ENCODE measurements around the gene GNAO1. TPM values are rescaled to one million over a fixed set of nuclear protein-coding genes. Genes with fewer than 3 reads are reported as not detected.

GNAO1 gene
- total RNA-seq, 1 donor from 2014 or later = 0.53 TPM

DNA sequence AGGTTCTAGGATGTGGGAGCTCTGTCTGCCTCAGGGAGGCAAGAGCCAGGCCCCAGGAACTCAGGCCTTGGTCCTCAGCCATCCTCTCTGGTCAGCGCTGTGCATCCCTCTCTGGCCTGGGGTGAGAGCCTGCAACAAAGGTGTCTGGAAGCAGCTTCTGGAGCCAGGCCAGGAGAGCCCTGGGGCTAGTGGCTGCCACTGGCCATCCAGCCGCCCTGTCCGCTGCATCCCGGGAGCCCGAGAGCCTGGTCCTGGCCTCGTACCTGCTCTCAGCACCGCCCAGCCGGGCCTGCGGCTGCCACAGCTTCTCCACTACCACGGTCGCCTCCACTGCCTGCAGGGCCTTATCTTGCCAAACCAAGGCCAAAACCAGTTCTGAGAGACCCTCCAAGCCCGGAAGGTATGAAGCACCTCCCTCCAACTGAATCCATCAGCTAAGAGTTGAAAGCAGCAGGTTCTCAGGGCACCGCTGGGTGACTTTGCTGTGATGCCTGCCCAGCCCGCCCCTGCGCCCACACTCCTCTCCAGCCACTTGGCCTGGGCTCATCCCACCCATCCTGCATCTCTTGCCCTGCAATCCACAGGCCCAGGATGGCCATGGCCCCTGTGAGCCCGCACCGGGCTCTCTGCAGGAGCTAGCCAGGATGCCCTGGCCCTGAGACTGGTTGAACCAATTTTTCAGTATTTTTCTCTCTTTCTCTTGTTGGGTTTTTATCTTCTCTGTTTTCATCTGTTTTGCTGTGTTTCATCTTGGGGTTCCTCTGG lies 148.3 kb downstream of the GNAO1 start:
- Histone ChIP-seq H3K4me3 (no peak overlapping the region), H3K27me3 (no peaks in the 10 kb centered on the region), H3K4me1 (no peaks in the 10 kb centered on the region), H3K27ac (no peak overlapping the region), H3K9me3 (no peaks in the 10 kb centered on the region), H3K36me3 (no peaks in the 10 kb centered on the region)
- intact Hi-C loops (cut with DNase I) = no loop called here
- no peak for DNase-seq (ENCODE audit: low spot score in 2 of 2)
- TF ChIP-seq, protein P1, sequence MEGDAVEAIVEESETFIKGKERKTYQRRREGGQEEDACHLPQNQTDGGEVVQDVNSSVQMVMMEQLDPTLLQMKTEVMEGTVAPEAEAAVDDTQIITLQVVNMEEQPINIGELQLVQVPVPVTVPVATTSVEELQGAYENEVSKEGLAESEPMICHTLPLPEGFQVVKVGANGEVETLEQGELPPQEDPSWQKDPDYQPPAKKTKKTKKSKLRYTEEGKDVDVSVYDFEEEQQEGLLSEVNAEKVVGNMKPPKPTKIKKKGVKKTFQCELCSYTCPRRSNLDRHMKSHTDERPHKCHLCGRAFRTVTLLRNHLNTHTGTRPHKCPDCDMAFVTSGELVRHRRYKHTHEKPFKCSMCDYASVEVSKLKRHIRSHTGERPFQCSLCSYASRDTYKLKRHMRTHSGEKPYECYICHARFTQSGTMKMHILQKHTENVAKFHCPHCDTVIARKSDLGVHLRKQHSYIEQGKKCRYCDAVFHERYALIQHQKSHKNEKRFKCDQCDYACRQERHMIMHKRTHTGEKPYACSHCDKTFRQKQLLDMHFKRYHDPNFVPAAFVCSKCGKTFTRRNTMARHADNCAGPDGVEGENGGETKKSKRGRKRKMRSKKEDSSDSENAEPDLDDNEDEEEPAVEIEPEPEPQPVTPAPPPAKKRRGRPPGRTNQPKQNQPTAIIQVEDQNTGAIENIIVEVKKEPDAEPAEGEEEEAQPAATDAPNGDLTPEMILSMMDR (IDR thresholded peaks at IDR 0.05) = no peak

DNA sequence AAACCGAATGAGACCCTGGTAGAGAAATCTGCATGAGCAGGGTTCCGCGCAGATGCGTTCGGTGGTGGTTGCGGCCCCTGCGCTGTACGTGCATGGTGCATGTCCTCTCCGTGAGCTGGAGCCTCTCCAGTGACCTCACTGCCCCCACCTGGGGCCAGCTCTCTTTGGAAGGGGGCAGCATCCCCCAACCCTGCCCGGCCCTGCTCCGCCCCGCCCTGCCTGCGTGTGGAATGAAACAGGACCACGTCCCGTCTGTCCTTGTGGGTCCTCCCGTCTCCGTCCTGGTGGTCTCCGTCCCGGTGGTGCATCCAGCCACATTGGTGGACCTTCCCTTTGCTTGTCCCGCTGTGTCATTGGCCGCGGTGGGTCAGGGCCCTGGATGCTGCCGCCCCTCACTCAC lies 149.1 kb downstream of the GNAO1 start:
- no peak overlapping the region for H3K27ac ChIP-seq
- intact Hi-C loops (cut with DNase I) = no loop called here
- H3K4me3 ChIP-seq = no peak overlapping the region
- no peaks in the 10 kb centered on the region for H3K27me3 ChIP-seq
- no peaks in the 10 kb centered on the region for H3K36me3 ChIP-seq
- DNase-seq (ENCODE audit: low spot score in 2 of 2) = no peak
- H3K4me1 ChIP-seq = no peaks in the 10 kb centered on the region
- no peaks in the 10 kb centered on the region for H3K9me3 ChIP-seq
- TF ChIP-seq, protein P1 (IDR thresholded peaks at IDR 0.05) = no peak

DNA sequence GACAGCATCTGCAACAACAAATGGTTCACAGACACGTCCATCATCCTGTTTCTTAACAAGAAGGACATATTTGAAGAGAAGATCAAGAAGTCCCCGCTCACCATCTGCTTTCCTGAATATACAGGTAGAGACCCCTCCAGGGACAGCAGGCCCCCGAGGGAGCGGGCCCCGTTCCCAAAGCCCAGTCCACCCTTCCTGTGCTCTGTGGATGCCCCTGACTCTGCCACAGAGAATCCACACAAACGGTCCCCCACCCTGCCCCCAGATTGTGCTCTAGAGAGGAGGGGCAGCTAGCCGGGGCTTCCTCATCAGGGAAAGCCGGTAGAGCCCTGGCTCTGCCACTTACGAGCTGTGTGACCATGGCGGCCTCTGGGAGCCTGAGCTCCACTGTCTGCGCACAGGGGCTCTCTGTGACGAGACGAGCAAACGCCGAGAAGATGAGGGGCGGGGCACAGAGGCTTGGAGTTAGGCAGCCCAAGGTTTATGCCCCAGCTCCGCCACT lies 149.6 kb downstream of the GNAO1 start:
- Histone ChIP-seq H3K4me3 (no peak overlapping the region), H3K9me3 (no peaks in the 10 kb centered on the region), H3K27me3 (no peaks in the 10 kb centered on the region), H3K36me3 (no peaks in the 10 kb centered on the region), H3K4me1 (no peaks in the 10 kb centered on the region), H3K27ac (no peak overlapping the region)
- intact Hi-C loops (cut with DNase I) = no loop called here
- TF ChIP-seq, protein P1 (IDR thresholded peaks at IDR 0.05) = no peak
- no peak for DNase-seq (ENCODE audit: low spot score in 2 of 2)

DNA sequence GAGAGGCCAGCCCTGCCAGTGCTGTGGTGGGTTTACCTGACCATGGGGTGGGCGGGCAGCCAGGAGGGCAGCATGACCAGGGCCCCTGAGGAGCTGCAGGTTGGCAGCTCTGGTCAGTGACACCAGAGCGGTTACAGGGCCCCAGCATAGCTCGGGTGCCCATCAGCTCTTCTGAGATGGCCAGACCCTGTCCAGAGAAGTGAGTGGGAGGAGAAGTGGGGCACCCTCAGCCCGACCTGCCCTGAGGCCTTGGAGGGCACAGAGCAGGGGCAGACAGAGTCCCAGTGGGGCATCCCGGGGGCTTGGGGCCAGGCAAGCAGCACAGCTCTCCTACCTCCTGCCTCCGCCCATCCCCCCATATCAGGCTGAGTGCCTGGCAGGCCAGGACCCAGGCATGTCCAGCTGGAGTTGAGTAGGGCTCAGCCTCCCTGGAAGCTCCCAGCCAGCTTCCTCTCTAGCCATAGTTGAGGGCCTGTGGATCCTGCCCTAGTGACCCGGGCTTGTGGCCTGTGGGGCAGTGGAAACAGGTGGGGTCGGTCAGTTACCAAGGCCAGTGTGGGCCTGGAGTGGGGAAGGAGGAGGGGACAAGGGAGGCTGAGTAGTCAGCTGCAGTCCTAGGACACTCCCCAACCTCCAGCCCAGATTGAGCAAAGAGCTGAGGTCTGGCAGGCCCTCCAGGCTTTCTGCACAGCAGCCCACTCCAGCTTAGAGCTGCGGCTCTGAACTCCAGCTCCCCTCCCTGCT lies 150.5 kb downstream of the GNAO1 start:
- Histone ChIP-seq H3K4me3 (no peak overlapping the region), H3K27ac (no peak overlapping the region), H3K27me3 (no peaks in the 10 kb centered on the region), H3K4me1 (no peaks in the 10 kb centered on the region), H3K36me3 (no peaks in the 10 kb centered on the region), H3K9me3 (no peaks in the 10 kb centered on the region)
- no peak for DNase-seq (ENCODE audit: low spot score in 2 of 2)
- TF ChIP-seq, protein P1 (IDR thresholded peaks at IDR 0.05) = no peak
- intact Hi-C loops (cut with DNase I) = no loop called here

DNA sequence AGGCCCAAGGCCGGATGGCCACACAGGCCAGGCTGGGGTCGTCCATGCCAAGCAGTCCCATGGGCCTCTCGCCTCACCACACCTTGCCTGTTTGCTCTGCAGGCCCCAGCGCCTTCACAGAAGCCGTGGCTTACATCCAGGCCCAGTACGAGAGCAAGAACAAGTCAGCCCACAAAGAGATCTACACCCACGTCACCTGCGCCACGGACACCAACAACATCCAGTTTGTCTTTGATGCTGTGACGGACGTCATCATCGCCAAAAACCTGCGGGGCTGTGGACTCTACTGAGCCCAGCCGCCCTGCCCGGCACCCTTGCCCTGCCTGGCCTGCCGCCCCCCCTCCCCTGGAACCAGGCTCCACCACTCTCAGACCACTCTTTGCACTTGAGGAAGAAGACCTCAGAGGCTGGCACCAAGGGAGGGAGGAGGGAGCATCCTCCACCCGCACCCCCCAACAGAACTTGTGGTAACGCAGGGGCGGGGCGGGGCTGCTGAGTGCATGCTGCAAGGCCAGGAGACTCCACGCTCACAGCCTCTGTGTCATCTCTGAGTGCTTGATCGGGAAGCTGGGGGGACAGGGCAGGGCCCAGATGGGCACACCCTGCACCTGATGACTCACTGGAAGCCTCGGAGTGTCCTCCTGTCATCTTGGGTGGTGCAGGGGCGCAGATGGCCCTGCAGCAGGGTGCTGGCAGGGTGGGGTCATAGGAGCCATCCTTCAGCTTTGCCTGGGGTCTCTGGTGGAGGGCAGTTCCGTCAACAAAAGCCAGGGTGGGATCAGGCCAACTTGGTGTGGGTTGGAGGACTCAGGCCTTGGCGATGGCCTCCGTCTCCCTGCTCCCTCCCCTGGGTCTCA lies 152.6 kb downstream of the GNAO1 start:
- TF ChIP-seq, protein P1 (IDR thresholded peaks at IDR 0.05) = no peak
- H3K36me3 ChIP-seq = no peaks in the 10 kb centered on the region
- H3K27ac ChIP-seq = no peak overlapping the region
- H3K9me3 ChIP-seq = no peaks in the 10 kb centered on the region
- no peaks in the 10 kb centered on the region for H3K27me3 ChIP-seq
- no peak overlapping the region for H3K4me3 ChIP-seq
- no peak for DNase-seq (ENCODE audit: low spot score in 2 of 2)
- no peaks in the 10 kb centered on the region for H3K4me1 ChIP-seq
- intact Hi-C loops (cut with DNase I) = no loop called here
